MM.1S (cell line): ENCODE results near the gene ALG11.

Source experiments
- DNase-seq: peaks from one replicate; pipeline ENCODE4 v3.0.0-alpha.2; 2015
- H2AFZ ChIP-seq: fragments of 300-600 bp; sonication (generic); 2 replicates; pipeline ENCODE4 v1.6.0; 2016; ENCODE audit warnings: antibody characterized with exemption, low read length
- H3F3A ChIP-seq: fragments of 300-600 bp; sonication (generic); 2 replicates; pipeline ENCODE4 v1.6.1; 2016; ENCODE audit warnings: mild to moderate bottlenecking, antibody characterized with exemption, low read length, moderate library complexity, mixed read lengths; ENCODE audit not compliant: insufficient read depth
- H3K27ac ChIP-seq: fragments of 300-600 bp; sonication (generic); 2 replicates; pipeline ENCODE4 v1.5.1; 2016; ENCODE audit warnings: mild to moderate bottlenecking, low read length
- H3K27me3 ChIP-seq: fragments of 300-600 bp; sonication (generic); replicated peaks from 2 replicates; pipeline ENCODE4 v1.6.0; 2016; ENCODE audit warnings: low read length; ENCODE audit not compliant: insufficient read depth
- H3K36me3 ChIP-seq: fragments of 300-600 bp; sonication (generic); replicated peaks from 2 replicates; pipeline ENCODE4 v1.6.1; 2016; ENCODE audit warnings: mild to moderate bottlenecking, low read length, mixed read lengths; ENCODE audit not compliant: insufficient read depth
- H3K4me1 ChIP-seq: fragments of 300-600 bp; sonication (generic); 2 replicates; pipeline ENCODE4 v1.6.1; 2016; ENCODE audit warnings: low read length, mixed read lengths
- H3K4me2 ChIP-seq: fragments of 300-600 bp; sonication (generic); 2 replicates; pipeline ENCODE4 v1.6.0; 2016; ENCODE audit warnings: low read depth, low read length
- H3K4me3 ChIP-seq: fragments of 300-600 bp; sonication (generic); 2 replicates; pipeline ENCODE4 v1.5.1; 2016; ENCODE audit warnings: low read length, mixed read lengths
- H3K79me2 ChIP-seq: fragments of 300-600 bp; sonication (generic); 2 replicates; pipeline ENCODE4 v1.6.1; 2016; ENCODE audit warnings: mixed run types, low read length, mixed read lengths
- H3K9ac ChIP-seq: fragments of 300-600 bp; sonication (generic); 2 replicates; pipeline ENCODE4 v1.6.1; 2016; ENCODE audit warnings: low read length, mixed read lengths
- H3K9me2 ChIP-seq: fragments of 300-600 bp; sonication (generic); replicated peaks from 2 replicates; pipeline ENCODE4 v1.6.1; 2016; ENCODE audit warnings: mild to moderate bottlenecking, low read length, mixed read lengths; ENCODE audit not compliant: insufficient read depth
- H3K9me3 ChIP-seq: fragments of 300-600 bp; sonication (generic); replicated peaks from 2 replicates; pipeline ENCODE4 v1.6.1; 2016; ENCODE audit warnings: mild to moderate bottlenecking, low read length, mixed read lengths; ENCODE audit not compliant: insufficient read depth
- H4K20me1 ChIP-seq: fragments of 300-600 bp; sonication (generic); 2 replicates; pipeline ENCODE4 v1.6.1; 2016; ENCODE audit warnings: mild to moderate bottlenecking, low read length, moderate library complexity, mixed read lengths; ENCODE audit not compliant: insufficient read depth
- CTCF ChIP-seq: fragments of 300-600 bp; sonication (generic); IDR thresholded peaks from 2 replicates; pipeline ENCODE4 v1.5.1; 2016; ENCODE audit warnings: antibody characterized with exemption, low read length, mixed read lengths
- EZH2 ChIP-seq: fragments of 300-600 bp; sonication (generic); optimal IDR thresholded peaks from 2 replicates; pipeline ENCODE3; 2017; ENCODE audit warnings: low read depth, mild to moderate bottlenecking, antibody characterized with exemption, low read length, mixed read lengths
- EZH2phosphoT487 ChIP-seq: fragments of 300-600 bp; sonication (generic); IDR thresholded peaks from 2 replicates; pipeline ENCODE4 v1.6.1; 2018; ENCODE audit warnings: antibody characterized with exemption, low read length

Gene ALG11

GRCh38 chr13:51998723-51999509 is 13.3 kb upstream of the ALG11 start:
- Histone ChIP-seq H3K9ac (no peak overlapping the region), H3K36me3 (no peaks in the 10 kb centered on the region), H3K79me2 (no peaks in the 10 kb centered on the region), H3K27me3 (no peaks in the 10 kb centered on the region), H3K9me2 (no peaks in the 10 kb centered on the region), H3K4me1 (no peaks in the 10 kb centered on the region), H3K4me2 (no peak overlapping the region), H2AFZ (no peak overlapping the region), H3K4me3 (no peak overlapping the region), H3K27ac (no peak overlapping the region), H3F3A (no peaks in the 10 kb centered on the region), H3K9me3 (no peaks in the 10 kb centered on the region), H4K20me1 (no peaks in the 10 kb centered on the region)
- no peak for DNase-seq
- TF ChIP-seq EZH2, result no peak
- TF ChIP-seq EZH2phosphoT487, result no peak
- TF ChIP-seq CTCF, result no peak

- Histone ChIP-seq H3K9ac (no peak overlapping the region), H3K9me3 (no peaks in the 10 kb centered on the region), H3K4me1 (no peaks in the 10 kb centered on the region), H2AFZ (no peak overlapping the region), H3K27me3 (no peaks in the 10 kb centered on the region), H3K36me3 (no peaks in the 10 kb centered on the region), H3K9me2 (no peaks in the 10 kb centered on the region), H3F3A (no peaks in the 10 kb centered on the region), H3K4me2 (no peak overlapping the region), H3K4me3 (no peak overlapping the region), H3K27ac (no peak overlapping the region), H4K20me1 (no peaks in the 10 kb centered on the region), H3K79me2 (no peaks in the 10 kb centered on the region)
- no peak for DNase-seq
- TF ChIP-seq CTCF (no peak), EZH2phosphoT487 (no peak), EZH2 (no peak)
These were observed 12.7 kb upstream of the ALG11 start for GRCh38 chr13:51999510-51999911.

DNA sequence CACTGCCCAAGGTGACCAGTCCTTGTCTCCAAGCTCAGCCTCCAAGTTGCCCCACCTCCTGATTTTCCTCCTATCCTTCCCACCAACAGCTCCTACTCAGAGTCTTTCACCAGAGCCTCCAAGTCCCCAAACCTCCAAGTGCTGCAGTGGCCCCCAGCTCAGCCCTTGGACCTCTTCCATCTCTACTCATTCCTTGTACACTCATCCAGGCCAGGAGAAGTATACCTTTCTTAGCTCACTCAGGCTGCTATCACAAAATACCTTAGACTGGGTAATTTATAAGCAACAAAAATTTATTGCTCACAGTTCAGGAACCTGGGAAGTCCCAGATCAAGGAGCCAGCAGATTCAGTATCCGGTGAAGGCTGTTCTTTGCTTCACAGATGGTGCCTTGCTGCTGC is 12.3 kb upstream of the ALG11 start:
- H3K27me3 ChIP-seq, result no peaks in the 10 kb centered on the region
- no peak overlapping the region for H2AFZ ChIP-seq
- H3F3A ChIP-seq, result no peaks in the 10 kb centered on the region
- no peaks in the 10 kb centered on the region for H4K20me1 ChIP-seq
- H3K79me2 ChIP-seq, result no peaks in the 10 kb centered on the region
- no peak for DNase-seq
- no peak overlapping the region for H3K4me3 ChIP-seq
- no peaks in the 10 kb centered on the region for H3K4me1 ChIP-seq
- no peak overlapping the region for H3K4me2 ChIP-seq
- H3K9me3 ChIP-seq, result no peaks in the 10 kb centered on the region
- no peak overlapping the region for H3K9ac ChIP-seq
- no peaks in the 10 kb centered on the region for H3K9me2 ChIP-seq
- no peak overlapping the region for H3K27ac ChIP-seq
- no peaks in the 10 kb centered on the region for H3K36me3 ChIP-seq
- TF ChIP-seq EZH2phosphoT487, result no peak
- no peak for TF ChIP-seq EZH2
- TF ChIP-seq CTCF, result no peak
